NCI-H2196 (cell line): ENCODE results near the gene SHROOM3.

Source experiments
- DNase-seq: peaks from one replicate; lab custom pipeline; 2025; ENCODE audit not compliant: unreplicated experiment; lab: John Stamatoyannopoulos, UW

The SHROOM3 gene

DNA sequence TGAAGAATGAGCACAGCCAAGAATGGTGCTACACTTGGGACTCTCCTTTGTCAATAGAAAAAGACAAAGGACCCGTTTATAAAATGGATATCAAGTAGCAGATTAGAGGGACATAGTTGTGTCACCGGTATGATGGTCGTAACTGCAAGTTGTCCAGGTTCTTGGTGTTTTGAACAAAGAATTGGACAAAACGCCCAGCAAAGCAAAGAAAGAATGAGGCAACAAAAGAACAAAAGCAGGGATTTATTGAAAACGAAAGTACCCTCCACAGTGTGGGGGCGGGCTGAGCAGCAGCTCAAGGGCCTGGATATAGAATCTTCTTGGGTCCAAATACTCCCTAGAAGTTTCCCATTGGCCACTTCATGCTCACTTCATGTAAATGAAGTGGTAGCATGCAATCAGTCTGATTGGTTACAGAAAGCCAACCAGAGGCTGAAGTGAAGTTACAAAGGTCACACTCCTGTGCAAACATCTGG, 54.7 kb downstream of the SHROOM3 start:
- no peak for DNase-seq

DNA sequence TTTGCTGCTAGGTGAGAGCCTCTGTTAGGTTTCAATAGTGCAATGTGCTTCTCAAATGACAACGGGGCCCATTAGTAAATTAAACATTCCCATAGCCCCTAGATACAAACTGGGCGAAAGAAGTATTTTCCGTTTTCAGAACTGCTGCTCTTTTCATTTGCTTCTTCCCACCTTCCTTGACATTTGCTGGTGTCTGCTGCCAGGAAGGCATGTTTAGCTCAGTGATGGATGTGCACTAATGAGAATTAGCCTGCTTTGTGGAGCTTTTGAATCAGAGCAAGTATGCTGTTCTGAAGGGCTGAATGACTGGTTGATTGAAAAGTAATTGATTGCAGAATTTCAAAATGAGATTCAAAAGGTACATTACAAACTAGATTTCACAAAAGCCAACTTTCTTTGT, 57.0 kb downstream of the SHROOM3 start:
- DNase-seq: no peak

DNA sequence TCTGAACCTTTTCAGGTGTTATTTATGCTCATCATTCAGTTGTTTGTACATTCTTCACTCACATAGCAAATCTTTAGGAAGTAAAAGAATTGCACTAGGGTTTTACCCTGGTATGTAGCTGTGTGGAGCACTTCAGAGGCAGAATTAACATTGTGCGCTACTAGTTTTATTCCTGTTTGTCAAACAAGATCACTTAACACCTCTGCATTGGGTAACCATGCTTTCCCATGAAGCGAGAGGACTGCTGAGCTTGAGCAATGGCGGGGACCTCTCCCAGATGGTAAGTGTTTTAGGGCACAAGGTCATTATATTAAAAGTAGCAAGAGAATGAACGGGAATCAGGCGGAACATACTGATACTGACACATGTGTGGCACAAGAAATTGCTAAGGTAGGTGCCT, 59.2 kb downstream of the SHROOM3 start:
- DNase-seq: no peak

DNA sequence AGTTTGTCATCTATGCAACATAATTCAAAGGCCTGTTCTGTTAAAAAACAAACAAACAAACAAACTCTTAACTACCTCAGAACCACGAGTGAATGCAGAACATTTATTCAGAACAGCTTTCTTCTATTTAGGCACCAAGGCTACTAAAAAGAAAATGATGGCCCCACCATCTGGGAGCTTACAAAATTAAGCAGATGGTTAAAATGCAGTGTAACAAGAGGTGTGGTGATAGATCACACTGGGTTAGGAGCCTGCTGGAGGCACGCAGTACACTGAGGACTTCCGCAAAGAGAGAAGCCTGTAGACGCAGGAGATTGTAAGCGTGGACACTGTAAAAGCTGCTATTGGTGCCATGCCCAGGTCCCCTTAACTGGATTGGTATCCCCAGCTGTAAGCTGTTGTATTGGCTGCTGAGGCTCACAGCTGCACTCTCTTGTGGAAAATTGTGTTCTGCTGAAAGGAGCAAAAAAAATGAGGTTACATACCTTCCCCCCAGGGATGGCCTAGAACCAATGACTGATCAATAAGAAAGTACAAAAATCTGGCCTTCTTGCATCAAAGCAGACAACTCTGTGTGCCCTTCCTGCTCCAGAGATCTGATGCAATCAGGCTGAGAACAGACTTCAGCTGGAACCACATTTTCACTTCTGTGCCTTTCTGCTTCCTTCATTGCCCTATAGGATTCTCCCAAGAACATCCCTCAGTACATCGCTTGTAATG, 60.0 kb downstream of the SHROOM3 start:
- no peak for DNase-seq

DNA sequence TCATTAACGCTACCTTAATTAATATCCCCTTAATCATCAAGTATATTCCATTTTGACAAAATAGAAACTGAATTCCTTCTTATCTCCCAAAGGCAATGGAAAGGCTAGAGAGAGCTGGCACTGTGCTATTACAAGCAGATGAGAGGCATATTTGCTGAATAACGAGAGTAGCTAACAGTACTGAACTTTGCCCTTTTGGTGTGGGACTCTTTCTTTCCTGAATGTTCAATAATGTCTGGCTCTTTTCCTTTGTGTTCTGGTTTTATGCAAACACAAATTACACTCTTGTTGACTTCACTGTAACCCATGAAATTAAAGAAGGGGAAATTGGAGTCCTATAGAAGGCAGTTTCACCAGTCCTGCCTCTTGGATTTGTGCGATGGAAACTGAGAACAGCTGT, 63.5 kb downstream of the SHROOM3 start:
- no peak for DNase-seq

DNA sequence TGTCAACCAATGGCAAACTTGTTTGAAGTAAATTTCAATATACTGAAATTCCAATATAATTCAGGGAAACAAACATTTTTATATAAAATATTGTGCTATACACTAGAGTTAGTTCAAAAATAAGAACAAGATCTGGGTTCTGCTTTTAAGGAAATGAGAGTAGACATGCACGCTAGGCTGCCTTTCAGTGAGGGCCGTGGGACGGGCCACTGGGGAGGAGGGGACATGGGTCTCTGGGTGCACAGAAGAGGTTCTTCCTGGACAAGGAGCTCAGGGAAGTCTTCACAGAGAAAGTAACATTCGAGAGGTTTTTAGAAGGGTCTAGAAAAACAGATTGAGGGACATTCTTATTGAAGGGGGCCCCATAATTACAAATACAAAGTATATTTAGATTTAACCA, 64.4 kb downstream of the SHROOM3 start:
- no peak for DNase-seq

DNA sequence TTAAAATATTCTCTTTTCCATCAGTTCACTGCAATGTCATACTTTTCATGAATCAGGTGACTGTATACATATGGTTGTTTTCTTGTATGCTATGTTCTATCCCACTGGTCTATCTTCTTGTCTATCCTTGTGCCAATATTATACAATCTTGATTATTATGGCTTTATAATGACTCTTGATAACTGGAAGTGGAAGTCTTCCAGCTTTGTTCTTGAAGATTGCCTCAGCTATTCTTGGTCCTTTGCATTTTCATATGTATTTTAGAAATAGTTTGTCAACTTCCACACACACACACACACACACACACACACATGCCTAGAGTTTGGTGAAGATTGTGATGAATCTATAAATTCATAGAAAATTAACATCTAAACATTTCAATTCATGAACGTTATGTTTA, 67.9 kb downstream of the SHROOM3 start:
- DNase-seq: no peak

DNA sequence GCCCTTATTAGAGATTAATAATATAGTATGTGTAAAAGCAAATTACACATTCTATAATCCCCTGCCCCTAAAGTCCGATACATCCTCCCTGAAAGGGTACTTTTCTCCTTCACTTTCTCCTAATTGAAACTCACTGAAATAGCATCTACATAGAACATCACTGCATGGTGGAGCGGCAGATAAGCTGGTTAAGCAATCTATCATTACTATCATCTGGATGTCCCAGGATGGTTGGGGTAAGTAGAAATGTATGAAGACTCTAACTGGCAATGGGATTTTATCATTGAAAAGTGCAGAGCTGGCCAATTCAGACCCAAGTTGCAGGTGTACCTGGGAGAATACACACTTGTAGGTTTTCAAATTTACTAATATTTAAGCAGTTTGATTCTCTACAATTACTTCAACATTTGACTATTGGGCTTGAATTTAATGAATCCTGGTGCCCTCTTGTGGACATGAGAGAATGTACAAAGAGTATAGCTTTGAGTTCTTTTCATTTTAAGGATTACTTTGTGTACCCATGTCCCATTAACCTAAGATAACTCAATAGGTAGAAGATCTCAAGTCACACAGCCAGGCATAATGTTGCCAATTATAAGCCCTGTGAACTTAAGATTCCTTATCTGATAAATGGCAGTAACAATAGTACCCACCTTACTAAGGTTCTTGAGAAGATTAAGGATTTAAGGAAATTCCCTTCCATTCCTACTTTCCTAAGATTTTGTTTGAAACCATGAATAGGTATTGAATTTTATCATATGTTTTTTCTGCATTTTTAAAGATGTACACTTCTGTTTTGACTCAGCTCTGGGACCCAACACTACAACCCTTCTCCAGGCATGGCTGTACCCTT, 69.8 kb downstream of the SHROOM3 start:
- peak; percentile 40 for DNase-seq

DNA sequence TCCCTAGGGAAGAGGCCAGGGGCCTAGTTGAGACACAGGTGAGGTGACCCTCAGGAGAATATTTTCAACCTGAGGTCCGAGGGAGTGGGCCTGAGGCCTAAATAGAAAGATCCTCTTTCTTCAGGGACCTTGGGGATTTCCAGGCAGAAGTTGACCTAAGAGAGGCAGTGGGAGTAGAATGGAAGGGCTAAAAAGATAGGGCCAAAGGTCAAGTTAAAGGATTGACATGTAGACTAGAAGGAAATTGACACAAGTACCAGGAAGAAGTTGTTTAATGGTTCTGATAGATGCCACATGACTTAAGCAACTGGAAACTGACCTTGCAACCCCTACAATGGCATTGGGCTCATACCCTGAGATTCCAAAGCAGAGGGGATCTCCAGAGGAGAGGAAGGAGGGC, 76.9 kb downstream of the SHROOM3 start:
- no peak for DNase-seq

DNA sequence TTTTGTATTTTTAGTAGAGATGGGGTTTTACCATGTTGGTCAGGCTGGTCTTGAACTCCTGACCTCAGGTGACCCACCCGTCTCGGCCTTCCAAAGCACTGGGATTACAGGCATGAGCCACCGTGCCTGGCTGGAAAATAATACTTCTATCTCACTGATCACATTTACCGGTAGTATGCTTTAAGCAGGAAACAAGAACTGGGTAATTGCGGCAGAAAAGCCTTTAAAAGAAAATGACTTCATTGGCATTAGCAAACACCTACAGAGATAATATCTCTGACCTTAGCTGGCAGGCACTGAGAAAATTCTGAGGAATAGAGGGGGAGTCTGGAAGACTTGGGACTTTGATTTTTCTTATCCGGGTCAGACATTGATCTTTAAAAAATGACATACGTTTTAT, 78.5 kb downstream of the SHROOM3 start:
- no peak for DNase-seq

DNA sequence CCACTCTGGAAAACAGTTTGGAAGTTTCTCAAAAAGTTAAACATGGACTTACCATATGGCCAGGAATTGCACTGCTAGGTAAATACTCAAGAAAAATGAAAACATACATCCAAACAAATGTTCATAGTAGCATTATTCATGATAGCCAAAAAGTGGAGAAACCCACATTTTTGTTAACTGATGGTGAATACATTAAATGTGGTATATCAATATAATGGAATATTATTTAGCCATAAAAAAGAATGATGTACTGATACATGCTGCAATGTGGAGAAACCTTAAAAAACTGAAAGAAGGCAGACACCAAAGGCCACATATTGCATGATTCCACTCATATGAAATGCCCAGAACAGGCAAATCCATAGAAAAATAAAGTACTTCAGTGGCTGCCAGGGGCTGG, 79.1 kb downstream of the SHROOM3 start:
- no peak for DNase-seq

DNA sequence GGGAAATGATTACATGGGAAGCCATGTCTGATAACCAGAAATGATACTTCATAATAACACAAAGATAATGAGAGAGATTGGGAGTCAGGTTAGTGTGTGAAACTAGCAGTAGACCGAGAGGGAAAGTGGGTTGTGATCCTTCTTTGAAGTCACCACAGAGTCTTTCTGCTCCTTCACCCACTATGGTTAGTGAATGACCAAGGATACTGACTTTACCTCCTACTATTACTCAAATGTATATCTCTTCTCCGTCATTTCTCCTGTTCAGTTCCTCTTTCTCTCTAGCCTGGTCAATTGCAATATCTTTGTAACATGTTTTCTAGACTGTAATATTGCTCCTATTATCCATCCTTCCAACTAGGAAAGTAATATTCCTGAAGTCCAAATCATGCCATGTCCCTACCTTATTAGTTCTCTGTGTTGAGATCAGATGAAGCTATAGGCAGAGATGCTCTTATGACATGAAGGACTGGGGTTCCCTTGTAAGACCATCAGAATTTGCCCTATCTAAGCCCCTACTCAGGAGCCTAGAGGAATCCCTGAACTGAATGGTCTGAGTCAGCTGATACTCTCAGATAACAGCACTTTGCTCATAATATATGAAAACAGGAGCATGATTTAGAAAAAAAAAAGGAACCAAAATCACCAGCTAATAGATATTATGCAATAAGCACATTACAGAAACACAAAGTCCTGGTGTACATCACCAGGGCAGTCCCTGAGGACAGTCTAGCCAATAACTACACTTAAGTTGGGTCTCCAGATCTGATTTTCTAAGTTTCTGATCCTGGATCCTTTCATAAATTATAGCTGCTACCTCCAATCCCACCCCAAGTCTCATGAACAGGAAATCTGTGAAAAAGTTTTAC, 81.2 kb downstream of the SHROOM3 start:
- no peak for DNase-seq

DNA sequence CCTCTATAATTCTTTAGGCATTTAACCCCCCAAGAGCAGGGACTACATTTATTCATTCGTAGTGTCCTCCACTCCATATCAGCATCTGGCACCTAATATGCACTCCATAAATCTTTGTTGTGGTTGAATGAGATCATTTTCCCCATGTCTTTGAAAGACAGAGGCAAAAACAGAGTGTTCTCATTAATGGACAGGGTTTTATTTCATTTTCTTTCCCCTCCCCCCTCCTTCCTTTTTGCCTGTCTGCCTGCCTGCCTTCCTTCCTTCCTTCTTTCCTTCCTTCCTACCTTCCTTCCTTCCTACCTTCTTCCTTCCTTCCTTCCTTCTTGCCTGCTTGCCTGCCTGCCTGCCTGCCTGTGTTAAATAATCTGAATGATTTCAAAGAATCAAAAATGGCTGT, 83.2 kb downstream of the SHROOM3 start:
- DNase-seq: no peak

DNA sequence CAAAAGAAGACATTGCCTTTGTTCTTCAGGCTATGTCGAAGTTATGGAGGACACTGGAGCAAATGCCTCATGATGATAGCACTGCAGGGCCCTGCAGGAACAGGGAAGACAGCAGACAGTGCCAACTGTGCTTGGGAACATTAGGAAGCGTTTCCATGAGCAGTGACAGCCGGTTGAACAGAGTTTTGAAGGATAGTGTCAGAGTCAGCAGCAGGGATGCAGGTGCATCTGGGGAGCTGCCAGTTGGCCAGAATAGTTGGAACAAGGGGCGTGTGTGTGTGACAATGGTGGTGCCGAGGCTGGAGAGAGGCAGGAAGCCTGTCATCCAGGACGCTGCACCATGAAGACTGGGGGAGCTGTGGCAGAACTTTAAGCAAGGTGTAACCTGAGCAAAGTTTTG, 88.6 kb downstream of the SHROOM3 start:
- no peak for DNase-seq

DNA sequence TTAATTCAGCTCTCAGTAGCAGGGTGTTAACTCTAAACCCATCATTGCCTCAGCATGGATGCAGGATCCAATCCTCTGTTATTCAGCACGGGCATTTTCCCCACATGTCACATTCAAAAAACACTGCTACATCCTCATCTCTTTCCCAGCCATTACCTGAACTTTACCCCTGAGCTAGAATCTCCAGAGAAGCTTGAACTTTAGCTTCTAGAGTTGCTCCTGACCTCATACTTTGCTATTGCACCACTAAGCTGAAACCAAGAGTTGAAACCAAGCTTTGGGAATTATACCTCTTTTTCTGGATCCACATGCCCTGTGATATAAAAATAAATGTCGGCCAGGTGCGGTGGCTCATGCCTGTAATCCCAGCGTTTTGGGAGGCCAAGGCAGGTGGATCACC, 90.7 kb downstream of the SHROOM3 start:
- no peak for DNase-seq

DNA sequence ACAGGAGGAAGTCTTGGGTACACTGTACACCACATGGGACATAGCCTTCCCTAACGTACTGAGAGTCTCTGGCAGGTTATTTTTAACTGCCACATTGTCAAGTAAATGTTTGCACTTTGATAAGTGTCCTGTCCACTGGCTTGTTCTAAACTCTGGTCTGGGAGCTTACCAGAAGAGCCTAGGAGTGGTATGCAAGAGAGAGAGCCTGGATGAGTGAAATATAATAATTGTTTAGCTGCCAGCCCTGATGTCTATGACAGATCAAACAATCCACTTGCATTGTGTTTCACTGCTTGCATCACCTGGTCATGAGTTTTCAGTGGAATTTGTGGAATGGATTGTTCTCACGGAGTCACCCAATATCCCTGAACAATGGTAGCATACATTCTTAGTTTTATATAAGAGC, 91.6 kb downstream of the SHROOM3 start:
- DNase-seq: peak; percentile 3

DNA sequence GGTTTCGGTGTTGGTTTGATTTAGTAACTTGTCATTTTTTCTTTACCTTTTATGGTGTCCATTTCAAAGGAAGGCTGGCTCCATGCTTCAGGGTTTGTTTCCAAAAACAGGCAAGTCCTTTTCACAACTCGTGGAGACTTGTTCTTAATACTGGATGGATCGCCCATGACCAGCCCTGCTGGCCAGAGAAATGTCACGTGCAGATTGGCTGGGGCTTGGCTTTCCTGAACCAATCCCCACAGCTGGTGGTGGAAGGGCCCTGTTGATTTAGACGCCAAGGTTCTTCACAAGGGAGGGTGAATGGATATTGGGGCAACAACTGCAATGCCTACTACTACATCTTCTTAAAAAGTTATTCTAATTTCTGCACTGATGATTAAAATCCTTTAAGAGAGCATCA, 92.6 kb downstream of the SHROOM3 start:
- DNase-seq: no peak

DNA sequence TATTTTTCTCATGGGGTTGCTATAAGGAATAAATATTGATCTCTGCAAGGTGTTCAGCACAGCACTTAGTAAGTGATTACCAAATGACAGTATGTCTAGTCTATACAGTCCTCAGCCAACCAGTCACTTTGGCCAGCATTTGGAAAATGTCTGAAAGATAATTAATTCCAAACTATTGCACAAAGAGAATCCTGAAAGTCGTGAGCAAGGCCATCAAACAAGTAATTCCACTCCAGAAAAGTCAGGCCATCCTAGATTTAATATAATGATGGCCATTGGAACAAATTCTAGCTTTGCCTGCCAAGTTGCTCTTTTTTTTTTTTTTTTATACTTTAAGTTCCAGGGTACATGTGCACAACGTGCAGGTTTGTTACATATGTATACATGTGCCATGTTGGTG, 96.6 kb downstream of the SHROOM3 start:
- DNase-seq: no peak

DNA sequence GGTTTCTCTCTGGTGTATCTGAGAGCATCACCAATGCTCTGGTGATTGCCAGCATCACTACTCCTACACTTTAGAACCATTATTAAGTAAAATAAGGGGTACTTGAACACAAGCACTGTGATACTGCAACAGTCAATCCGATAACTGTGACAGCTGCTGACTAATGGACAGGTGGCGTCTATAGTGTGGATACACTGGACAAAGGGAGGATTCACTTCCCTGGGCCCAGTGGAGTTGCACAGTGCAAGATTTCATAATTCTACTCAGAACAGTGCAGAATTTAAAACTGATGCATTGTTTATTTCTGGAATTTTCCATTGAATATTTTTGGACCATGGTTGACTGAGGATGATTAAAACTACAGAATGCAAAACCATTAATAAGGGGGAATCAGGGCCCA, 97.8 kb downstream of the SHROOM3 start:
- no peak for DNase-seq

DNA sequence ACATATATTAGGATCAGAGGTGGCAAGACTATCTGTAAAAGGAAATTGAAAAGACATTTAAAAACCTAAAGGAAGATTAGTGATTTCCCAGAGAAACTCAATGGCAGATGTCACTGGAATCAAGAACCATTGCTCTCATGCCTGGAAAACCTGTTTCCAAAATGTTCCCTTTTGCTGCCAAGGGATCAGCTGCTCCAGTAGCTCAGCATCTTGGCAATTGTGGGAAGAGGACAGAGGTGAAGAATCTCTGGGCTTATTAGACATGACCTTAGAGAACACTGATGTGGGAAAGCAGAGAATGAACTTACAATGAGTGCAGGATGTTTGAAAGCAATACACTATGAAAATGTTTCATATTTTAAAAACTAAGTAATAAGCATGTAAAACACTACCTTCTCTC, 98.3 kb downstream of the SHROOM3 start:
- no peak for DNase-seq

DNA sequence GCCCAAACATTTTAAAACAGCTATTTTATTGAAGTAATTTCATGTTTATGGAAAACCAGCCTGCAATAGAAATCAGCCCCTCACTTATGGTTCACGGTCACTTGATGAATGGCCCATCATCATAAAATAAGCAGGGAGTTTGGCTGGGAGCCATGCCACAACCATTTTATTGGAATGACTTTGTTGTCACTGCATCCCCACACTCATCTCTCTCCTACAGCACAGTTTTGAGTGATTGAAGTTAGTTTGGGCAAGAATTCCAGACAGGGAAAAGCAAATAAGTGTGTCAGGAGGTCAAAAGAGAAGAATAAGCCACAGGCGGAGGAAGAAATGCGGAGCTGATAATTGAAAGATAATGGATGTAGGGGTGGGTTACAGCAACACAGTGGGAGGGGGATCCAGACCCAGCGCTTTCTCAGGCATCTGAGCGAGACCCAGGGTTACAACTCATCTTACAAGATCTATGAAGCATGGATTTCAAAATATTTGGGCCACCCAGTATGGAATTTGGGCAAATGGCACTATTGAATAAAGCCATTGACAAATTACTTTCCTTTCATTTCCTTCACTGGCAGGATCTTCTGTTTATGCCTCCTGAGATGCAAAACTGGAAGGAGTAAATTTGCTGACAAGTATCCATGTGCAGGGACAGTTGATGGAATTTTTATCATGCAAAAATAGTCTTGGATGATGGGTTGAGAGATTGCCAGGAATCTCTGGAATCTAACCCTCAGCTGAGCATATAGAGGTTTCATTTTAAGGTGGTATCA, 100.8 kb downstream of the SHROOM3 start:
- DNase-seq: peak; percentile 2
